Astrocyte (in vitro differentiated cells and primary cell): ENCODE measurements around the gene ATP8B1.

Experiments used
- CTCF ChIP-seq: IDR thresholded peaks from 2 replicates; pipeline ENCODE4 v1.5.1; 2011; ENCODE audit warnings: low read depth, mild to moderate bottlenecking, inconsistent platforms, low read length, moderate library complexity; ENCODE audit not compliant: insufficient read depth
- EZH2 ChIP-seq: IDR thresholded peaks from 2 replicates; pipeline ENCODE4 v1.6.1; 2012; ENCODE audit warnings: mild to moderate bottlenecking, low read length, inconsistent platforms; ENCODE audit not compliant: insufficient read depth

DNA sequence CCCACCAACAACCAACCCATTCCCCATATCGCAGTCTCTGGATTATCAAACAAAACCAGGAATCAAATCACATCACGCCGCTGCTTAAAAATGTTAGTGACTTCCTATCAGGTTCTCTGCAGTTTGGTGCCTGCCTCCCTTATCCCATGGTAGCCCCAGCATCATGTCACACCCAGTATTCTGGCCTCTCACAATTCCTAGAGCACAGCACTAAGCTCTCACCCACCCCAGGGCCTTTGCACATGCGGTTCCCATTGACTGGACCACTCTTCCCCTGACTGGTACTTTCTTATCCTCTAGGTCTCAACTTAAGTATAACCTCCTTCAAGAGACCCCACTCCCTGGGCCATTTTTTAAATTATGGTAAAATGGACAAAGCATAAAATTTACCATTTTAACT lies 12.8 kb downstream of the ATP8B1 start:
- no peak for TF ChIP-seq CTCF
- TF ChIP-seq EZH2, result no peak
